Measurements from ENCODE around the gene TM9SF2. TPM values are rescaled to one million over a fixed set of nuclear protein-coding genes. Genes with fewer than 3 reads are reported as not detected.
"Not testable (repeated sequence)": the region's sequence is repeated elsewhere in the genome, so short reads cannot be mapped to it uniquely, and the experiment has no call there.

Gene TM9SF2
- 100 to 1,000 TPM in 2 of 4 donors, 10 to 100 TPM in 2; 19.8 to 189 (median 107) TPM for total RNA-seq

GRCh38 chr13:99501184-99501847 lies at the start of gene TM9SF2:
TSS of gene TM9SF2 (plus strand) at chr13:99501472. CDS start at chr13:99501607, 135 bp downstream.
- Histone ChIP-seq H3K27me3 (no peaks in the 10 kb centered on the region), H3K4me1 (peaks cover 0 to 53% (median 13%) of the 10 kb centered on the region in 4 donors), H3K36me3 (no peaks in the 10 kb centered on the region), H3K27ac (peak within 1 kb of the TSS; percentile 86 to 92 (median 88)), H3K9me3 (no peaks in the 10 kb centered on the region), H3K4me3 (peak within 1 kb of the TSS; percentile 61 to 87 (median 70))
- DNase-seq, result peak; percentile 92 to 99 (median 98)
- TF ChIP-seq CTCF (IDR thresholded peaks at IDR 0.05) (no peak), POLR2A (IDR thresholded peaks at IDR 0.05) (peak; percentile 82 to 93)

GRCh38 chr13:99454518-99455183 lies 46.6 kb upstream of the TM9SF2 start:
- no peak for DNase-seq
- Histone ChIP-seq H3K4me3 (no peak overlapping the region), H3K9me3 (no peaks in the 10 kb centered on the region), H3K36me3 (no peaks in the 10 kb centered on the region), H3K27me3 (no peaks in the 10 kb centered on the region), H3K27ac (no peak overlapping the region), H3K4me1 (no peaks in the 10 kb centered on the region)
- no peak for TF ChIP-seq CTCF (IDR thresholded peaks at IDR 0.05)
- no peak for TF ChIP-seq POLR2A (IDR thresholded peaks at IDR 0.05)

GRCh38 chr13:99459099-99459850 lies 42.0 kb upstream of the TM9SF2 start:
- Histone ChIP-seq H3K27me3 (no peaks in the 10 kb centered on the region), H3K36me3 (no peaks in the 10 kb centered on the region), H3K27ac (no peak overlapping the region), H3K4me1 (no peaks in the 10 kb centered on the region), H3K9me3 (no peaks in the 10 kb centered on the region), H3K4me3 (no peak overlapping the region)
- no peak for DNase-seq
- TF ChIP-seq POLR2A (IDR thresholded peaks at IDR 0.05) (no peak), CTCF (IDR thresholded peaks at IDR 0.05) (no peak)

- not testable (repeated sequence) for H3K4me3 ChIP-seq, H3K36me3 ChIP-seq, H3K27ac ChIP-seq, H3K27me3 ChIP-seq, DNase-seq, H3K9me3 ChIP-seq, H3K4me1 ChIP-seq
Measured at GRCh38 chr13:99460802-99461201, 40.5 kb upstream of the TM9SF2 start.

- no peak for DNase-seq
- peaks cover 0 to 5% (median 0%) of the 10 kb centered on the region in 4 donors for H3K4me1 ChIP-seq
- no peaks in the 10 kb centered on the region for H3K27me3 ChIP-seq
- no peaks in the 10 kb centered on the region for H3K36me3 ChIP-seq
- H3K4me3 ChIP-seq, result no peak overlapping the region
- TF ChIP-seq POLR2A (IDR thresholded peaks at IDR 0.05) (no peak), CTCF (IDR thresholded peaks at IDR 0.05) (no peak)
- no peaks in the 10 kb centered on the region for H3K9me3 ChIP-seq
- H3K27ac ChIP-seq, result peak overlapping the region in 1 of 4 donors; percentile 45
Measured at GRCh38 chr13:99463646-99464397, 37.5 kb upstream of the TM9SF2 start.

Data from Peyer's patch (tissue), 4 donors.